NB4 (cell line): ENCODE data around the gene DCTN5.

Experiments
- DNase-seq: peaks from one replicate; pipeline ENCODE4 v3.0.0; 2010; ENCODE audit warnings: low read depth
- H3K4me3 ChIP-seq: one replicate; pipeline ENCODE4 v1.5.1; 2011; ENCODE audit warnings: mild to moderate bottlenecking, low read depth, low read length, moderate library complexity
- MYC ChIP-seq: IDR thresholded peaks from 2 replicates; pipeline ENCODE4 v1.6.1; 2011; ENCODE audit warnings: low read depth, low read length
- POLR2A ChIP-seq: IDR thresholded peaks from 2 replicates; pipeline ENCODE4 v1.6.1; 2011; ENCODE audit warnings: mild to moderate bottlenecking; ENCODE audit not compliant: insufficient read length; ENCODE audit errors: extremely low read depth
- TF ChIP-seq, protein P1 (sequence below): IDR thresholded peaks from one replicate; pipeline ENCODE4 v1.5.1; 2012; ENCODE audit warnings: low read depth, low read length
- TF ChIP-seq, protein P2 (sequence below): IDR thresholded peaks from 2 replicates; pipeline ENCODE4 v1.6.1; 2011; ENCODE audit warnings: low read depth, low read length

Gene DCTN5

DNA sequence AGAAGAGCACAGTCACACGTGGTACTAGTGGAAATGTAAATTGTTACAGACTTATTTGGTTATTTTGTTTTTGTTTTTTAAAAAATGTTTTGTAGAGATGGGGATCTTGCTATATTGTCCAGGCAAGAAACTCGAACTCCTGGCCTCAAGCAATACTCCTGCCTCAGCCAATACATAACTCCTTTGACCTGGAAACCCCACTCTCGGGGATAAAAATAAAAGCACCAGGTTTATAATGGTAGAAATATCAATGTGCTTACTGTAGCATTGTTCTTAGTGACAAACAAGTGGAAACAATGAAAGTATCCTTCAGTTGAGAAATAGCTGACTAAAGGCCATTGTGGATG, 83.5 kb downstream of the DCTN5 start:
- TF ChIP-seq, protein P1, sequence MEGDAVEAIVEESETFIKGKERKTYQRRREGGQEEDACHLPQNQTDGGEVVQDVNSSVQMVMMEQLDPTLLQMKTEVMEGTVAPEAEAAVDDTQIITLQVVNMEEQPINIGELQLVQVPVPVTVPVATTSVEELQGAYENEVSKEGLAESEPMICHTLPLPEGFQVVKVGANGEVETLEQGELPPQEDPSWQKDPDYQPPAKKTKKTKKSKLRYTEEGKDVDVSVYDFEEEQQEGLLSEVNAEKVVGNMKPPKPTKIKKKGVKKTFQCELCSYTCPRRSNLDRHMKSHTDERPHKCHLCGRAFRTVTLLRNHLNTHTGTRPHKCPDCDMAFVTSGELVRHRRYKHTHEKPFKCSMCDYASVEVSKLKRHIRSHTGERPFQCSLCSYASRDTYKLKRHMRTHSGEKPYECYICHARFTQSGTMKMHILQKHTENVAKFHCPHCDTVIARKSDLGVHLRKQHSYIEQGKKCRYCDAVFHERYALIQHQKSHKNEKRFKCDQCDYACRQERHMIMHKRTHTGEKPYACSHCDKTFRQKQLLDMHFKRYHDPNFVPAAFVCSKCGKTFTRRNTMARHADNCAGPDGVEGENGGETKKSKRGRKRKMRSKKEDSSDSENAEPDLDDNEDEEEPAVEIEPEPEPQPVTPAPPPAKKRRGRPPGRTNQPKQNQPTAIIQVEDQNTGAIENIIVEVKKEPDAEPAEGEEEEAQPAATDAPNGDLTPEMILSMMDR: no peak
- TF ChIP-seq MYC (no peak), POLR2A (no peak)
- TF ChIP-seq, protein P2, sequence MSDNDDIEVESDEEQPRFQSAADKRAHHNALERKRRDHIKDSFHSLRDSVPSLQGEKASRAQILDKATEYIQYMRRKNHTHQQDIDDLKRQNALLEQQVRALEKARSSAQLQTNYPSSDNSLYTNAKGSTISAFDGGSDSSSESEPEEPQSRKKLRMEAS: no peak
- DNase-seq: no peak
- H3K4me3 ChIP-seq: no peak overlapping the region

DNA sequence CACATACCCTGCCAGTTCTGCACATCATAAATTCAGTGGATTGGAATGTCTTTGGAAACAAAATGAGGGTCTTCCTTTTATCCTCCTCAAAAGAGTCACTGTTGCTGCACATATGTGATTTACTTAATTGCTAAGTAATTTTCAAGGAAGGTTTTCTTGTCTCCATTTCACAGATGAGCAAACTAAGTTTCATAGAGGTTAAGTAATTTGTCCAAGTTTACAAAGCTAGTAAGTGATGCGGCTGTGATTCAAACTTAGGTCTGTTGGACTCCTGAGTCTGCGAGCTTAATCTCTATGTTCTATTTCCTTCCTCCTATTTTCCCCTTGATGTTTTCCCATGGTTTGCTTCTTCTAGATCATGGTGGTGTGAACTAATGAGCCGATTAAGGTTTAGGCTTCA, 85.4 kb downstream of the DCTN5 start:
- DNase-seq: no peak
- TF ChIP-seq, protein P2: no peak
- TF ChIP-seq MYC: no peak
- TF ChIP-seq, protein P1: no peak
- TF ChIP-seq POLR2A: no peak
- H3K4me3 ChIP-seq: no peak overlapping the region
